ENCODE results near the gene SMIM43.

DNA sequence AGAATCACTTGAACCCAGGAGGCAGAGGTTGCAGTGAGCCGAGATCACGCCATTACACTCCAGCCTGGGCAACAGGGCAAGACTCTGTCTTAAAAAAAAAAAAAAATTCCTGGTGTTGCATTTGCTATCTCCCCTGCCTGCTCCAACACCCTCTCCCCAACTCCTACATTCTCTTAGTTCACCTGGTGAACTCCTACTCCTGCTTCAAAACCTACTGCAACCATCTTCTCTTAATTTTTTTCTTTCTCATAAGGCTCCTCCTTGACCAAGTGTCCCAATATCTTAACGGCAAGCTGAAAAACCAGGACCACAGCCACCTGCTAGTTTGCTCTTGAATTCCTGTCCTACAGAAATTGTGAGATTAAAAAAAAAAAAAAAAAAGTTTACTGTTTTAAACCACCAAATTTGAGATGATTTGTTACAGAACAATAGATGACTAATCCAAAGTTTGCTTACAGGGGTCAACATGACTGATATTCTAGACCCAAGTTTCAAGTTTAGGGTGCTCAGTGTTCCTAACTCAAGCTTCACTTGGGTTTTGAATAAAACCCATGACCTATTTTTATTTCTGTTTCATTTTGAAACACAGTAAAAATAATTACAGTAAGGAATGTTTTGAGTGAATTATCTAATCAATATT lies 55.1 kb downstream of the SMIM43 start:
- TF ChIP-seq EMX1 (CRISPR knock-in tag; IDR thresholded peaks at IDR 0.05) (no peak), FOXP1 (CRISPR knock-in tag; IDR thresholded peaks at IDR 0.05; ENCODE audit: borderline replicate concordance) (no peak), SMAD3 (CRISPR knock-in tag; IDR thresholded peaks at IDR 0.05; ENCODE audit: borderline replicate concordance) (no peak), ZBTB43 (CRISPR knock-in tag; IDR thresholded peaks at IDR 0.05) (no peak), MAX (CRISPR knock-in tag; IDR thresholded peaks at IDR 0.05) (no peak), ESRRA (CRISPR knock-in tag; IDR thresholded peaks at IDR 0.05; ENCODE audit: borderline replicate concordance) (no peak)
- TF ChIP-seq, protein P1, sequence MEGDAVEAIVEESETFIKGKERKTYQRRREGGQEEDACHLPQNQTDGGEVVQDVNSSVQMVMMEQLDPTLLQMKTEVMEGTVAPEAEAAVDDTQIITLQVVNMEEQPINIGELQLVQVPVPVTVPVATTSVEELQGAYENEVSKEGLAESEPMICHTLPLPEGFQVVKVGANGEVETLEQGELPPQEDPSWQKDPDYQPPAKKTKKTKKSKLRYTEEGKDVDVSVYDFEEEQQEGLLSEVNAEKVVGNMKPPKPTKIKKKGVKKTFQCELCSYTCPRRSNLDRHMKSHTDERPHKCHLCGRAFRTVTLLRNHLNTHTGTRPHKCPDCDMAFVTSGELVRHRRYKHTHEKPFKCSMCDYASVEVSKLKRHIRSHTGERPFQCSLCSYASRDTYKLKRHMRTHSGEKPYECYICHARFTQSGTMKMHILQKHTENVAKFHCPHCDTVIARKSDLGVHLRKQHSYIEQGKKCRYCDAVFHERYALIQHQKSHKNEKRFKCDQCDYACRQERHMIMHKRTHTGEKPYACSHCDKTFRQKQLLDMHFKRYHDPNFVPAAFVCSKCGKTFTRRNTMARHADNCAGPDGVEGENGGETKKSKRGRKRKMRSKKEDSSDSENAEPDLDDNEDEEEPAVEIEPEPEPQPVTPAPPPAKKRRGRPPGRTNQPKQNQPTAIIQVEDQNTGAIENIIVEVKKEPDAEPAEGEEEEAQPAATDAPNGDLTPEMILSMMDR (IDR thresholded peaks at IDR 0.05), result no peak
- TF ChIP-seq, protein P2, sequence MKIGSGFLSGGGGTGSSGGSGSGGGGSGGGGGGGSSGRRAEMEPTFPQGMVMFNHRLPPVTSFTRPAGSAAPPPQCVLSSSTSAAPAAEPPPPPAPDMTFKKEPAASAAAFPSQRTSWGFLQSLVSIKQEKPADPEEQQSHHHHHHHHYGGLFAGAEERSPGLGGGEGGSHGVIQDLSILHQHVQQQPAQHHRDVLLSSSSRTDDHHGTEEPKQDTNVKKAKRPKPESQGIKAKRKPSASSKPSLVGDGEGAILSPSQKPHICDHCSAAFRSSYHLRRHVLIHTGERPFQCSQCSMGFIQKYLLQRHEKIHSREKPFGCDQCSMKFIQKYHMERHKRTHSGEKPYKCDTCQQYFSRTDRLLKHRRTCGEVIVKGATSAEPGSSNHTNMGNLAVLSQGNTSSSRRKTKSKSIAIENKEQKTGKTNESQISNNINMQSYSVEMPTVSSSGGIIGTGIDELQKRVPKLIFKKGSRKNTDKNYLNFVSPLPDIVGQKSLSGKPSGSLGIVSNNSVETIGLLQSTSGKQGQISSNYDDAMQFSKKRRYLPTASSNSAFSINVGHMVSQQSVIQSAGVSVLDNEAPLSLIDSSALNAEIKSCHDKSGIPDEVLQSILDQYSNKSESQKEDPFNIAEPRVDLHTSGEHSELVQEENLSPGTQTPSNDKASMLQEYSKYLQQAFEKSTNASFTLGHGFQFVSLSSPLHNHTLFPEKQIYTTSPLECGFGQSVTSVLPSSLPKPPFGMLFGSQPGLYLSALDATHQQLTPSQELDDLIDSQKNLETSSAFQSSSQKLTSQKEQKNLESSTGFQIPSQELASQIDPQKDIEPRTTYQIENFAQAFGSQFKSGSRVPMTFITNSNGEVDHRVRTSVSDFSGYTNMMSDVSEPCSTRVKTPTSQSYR (CRISPR knock-in tag; IDR thresholded peaks at IDR 0.05), result no peak
- TF ChIP-seq, protein P3, sequence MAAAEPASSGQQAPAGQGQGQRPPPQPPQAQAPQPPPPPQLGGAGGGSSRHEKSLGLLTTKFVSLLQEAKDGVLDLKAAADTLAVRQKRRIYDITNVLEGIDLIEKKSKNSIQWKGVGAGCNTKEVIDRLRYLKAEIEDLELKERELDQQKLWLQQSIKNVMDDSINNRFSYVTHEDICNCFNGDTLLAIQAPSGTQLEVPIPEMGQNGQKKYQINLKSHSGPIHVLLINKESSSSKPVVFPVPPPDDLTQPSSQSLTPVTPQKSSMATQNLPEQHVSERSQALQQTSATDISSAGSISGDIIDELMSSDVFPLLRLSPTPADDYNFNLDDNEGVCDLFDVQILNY (CRISPR knock-in tag; IDR thresholded peaks at IDR 0.05), result no peak
- TF ChIP-seq, protein P4, sequence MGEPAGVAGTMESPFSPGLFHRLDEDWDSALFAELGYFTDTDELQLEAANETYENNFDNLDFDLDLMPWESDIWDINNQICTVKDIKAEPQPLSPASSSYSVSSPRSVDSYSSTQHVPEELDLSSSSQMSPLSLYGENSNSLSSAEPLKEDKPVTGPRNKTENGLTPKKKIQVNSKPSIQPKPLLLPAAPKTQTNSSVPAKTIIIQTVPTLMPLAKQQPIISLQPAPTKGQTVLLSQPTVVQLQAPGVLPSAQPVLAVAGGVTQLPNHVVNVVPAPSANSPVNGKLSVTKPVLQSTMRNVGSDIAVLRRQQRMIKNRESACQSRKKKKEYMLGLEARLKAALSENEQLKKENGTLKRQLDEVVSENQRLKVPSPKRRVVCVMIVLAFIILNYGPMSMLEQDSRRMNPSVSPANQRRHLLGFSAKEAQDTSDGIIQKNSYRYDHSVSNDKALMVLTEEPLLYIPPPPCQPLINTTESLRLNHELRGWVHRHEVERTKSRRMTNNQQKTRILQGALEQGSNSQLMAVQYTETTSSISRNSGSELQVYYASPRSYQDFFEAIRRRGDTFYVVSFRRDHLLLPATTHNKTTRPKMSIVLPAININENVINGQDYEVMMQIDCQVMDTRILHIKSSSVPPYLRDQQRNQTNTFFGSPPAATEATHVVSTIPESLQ (CRISPR knock-in tag; IDR thresholded peaks at IDR 0.05), result no peak
- TF ChIP-seq, protein P5, sequence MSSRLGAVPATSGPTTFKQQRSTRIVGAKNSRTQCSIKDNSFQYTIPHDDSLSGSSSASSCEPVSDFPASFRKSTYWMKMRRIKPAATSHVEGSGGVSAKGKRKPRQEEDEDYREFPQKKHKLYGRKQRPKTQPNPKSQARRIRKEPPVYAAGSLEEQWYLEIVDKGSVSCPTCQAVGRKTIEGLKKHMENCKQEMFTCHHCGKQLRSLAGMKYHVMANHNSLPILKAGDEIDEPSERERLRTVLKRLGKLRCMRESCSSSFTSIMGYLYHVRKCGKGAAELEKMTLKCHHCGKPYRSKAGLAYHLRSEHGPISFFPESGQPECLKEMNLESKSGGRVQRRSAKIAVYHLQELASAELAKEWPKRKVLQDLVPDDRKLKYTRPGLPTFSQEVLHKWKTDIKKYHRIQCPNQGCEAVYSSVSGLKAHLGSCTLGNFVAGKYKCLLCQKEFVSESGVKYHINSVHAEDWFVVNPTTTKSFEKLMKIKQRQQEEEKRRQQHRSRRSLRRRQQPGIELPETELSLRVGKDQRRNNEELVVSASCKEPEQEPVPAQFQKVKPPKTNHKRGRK (CRISPR knock-in tag; IDR thresholded peaks at IDR 0.05; ENCODE audit: borderline replicate concordance), result no peak
